ENCODE results near the gene CDADC1. TPM values are rescaled to one million over a fixed set of nuclear protein-coding genes. Genes with fewer than 3 reads are reported as not detected.
"Not testable (repeated sequence)": the region's sequence is repeated elsewhere in the genome, so short reads cannot be mapped to it uniquely, and the experiment has no call there.

Gene CDADC1
- total RNA-seq, 1 experiment from 2014 or later = 2.5 TPM

- DNase-seq (ENCODE audit: low read depth) = no peak
- in situ Hi-C loops (cut with HindIII; ENCODE audit: low pct_unique_long_range_greater_than_20kb, low sequenced_read_pairs) = no loop called here
Observed at GRCh38 chr13:49279112-49279511, 31.4 kb downstream of the CDADC1 start.

DNA sequence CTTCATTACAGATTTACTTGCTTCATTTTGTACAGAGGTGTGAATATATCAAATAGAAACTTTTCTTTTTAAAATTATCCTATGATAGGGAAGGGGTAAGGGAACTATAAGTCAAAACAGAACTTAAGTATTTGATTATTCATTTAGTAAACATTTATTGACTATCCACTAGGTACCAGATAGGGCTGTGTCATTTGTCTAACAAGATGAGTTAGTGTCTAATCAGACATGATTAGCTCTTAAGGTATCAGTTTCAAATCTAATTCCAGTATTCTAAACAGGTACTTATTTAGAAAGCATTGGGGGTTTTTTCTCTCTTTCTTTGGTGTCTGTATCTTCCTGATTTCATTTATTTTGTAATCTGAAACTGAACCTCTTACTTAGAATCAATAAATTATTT is 32.2 kb downstream of the CDADC1 start:
- DNase-seq (ENCODE audit: low read depth) = no peak
- in situ Hi-C loops (cut with HindIII; ENCODE audit: low pct_unique_long_range_greater_than_20kb, low sequenced_read_pairs) = no loop called here

GRCh38 chr13:49287995-49288394 is 40.3 kb downstream of the CDADC1 start:
- in situ Hi-C loops (cut with HindIII; ENCODE audit: low pct_unique_long_range_greater_than_20kb, low sequenced_read_pairs) = no loop called here
- DNase-seq (ENCODE audit: low read depth) = no peak

- DNase-seq (ENCODE audit: low read depth) = no peak
- in situ Hi-C loops (cut with HindIII; ENCODE audit: low pct_unique_long_range_greater_than_20kb, low sequenced_read_pairs) = no loop called here
Observed at GRCh38 chr13:49288458-49288857, 40.7 kb downstream of the CDADC1 start.

GRCh38 chr13:49292742-49293486 is 45.2 kb downstream of the CDADC1 start:
- in situ Hi-C loops (cut with HindIII; ENCODE audit: low pct_unique_long_range_greater_than_20kb, low sequenced_read_pairs) = no loop called here
- no peak for DNase-seq (ENCODE audit: low read depth)

GRCh38 chr13:49294723-49295122 is 47.0 kb downstream of the CDADC1 start:
- DNase-seq (ENCODE audit: low read depth); in situ Hi-C loops (cut with HindIII; ENCODE audit: low pct_unique_long_range_greater_than_20kb, low sequenced_read_pairs): not testable (repeated sequence)

DNA sequence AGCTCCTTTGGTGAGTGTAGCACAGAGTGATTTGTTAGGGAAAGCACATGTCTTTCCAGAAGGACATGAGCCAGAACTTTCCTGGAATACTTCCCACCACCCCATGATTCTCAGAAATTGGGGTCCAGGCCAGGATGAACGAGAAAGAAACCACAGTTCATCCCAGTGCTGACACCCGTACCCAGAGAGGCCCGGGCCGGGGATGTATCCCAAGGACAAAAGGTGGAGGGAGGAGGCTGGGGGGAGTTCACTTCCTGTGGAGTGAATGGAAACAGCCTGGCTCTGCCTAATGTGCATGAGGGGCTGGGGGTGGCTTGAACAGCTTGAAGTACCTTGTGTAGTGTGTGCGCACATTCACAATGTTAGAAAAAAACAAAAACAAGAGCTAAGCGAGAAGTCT is 47.5 kb downstream of the CDADC1 start:
- no peak for DNase-seq (ENCODE audit: low read depth)
- in situ Hi-C loops (cut with HindIII; ENCODE audit: low pct_unique_long_range_greater_than_20kb, low sequenced_read_pairs) = no loop called here

GRCh38 chr13:49296659-49297058 is 48.9 kb downstream of the CDADC1 start:
- no peak for DNase-seq (ENCODE audit: low read depth)
- in situ Hi-C loops (cut with HindIII; ENCODE audit: low pct_unique_long_range_greater_than_20kb, low sequenced_read_pairs) = no loop called here

GRCh38 chr13:49297338-49297737 is 49.6 kb downstream of the CDADC1 start:
- in situ Hi-C loops (cut with HindIII; ENCODE audit: low pct_unique_long_range_greater_than_20kb, low sequenced_read_pairs) = no loop called here

DNA sequence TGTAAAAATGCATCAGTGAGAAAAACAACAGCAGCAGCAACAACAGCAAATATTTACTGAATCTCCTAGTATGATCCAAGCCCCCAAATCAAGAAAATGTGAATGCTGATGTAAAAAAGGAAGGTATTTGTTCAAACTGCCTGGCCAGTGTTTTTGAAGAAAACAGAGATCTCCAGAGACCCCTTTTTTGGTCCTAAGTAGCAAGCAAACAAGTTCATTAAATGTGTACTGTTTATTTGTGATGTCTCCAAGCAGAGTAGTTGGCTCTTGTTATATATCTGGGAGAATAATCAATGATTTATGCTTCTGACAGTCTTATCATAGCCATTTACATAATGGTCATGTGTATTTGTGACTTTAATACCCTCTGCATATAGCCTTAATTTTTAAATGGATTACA is 50.7 kb downstream of the CDADC1 start:
- no peak for DNase-seq (ENCODE audit: low read depth)
- in situ Hi-C loops (cut with HindIII; ENCODE audit: low pct_unique_long_range_greater_than_20kb, low sequenced_read_pairs) = no loop called here

More at GRCh38 chr13:49297338-49297737, 49.6 kb downstream of the CDADC1 start:
- no peak for DNase-seq (ENCODE audit: low read depth)

DNA sequence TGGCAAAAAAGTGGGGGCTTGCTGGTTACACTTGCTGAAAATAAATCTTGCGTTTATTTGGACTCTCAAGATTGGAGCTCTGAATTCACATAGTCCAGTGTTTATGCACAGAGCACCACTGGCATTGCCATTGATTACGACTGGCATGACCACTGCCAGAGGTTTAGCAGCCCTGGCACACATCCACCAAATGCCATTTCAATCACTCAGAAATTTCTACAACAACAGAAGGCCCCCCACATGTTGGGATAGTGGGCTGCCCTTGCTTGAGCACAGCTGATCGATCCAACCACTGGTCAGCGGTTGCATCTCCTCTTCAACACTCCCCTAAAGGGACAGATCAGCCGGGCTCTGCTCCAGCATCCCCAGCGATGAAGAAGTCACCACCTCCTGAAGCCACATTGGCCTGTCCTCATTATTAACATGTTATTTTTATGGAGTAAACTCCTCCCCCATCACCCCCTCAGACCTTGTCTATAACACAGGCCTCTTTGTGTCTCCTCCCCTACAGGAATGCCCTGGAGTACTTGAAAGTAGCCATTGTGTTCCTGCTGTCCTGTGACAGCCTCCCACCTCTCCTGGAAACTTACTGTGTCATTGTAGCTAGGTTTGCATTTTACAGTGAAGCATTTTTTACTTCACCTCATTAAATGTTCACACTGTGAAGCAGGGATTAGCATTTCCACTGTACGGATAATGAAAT is 51.3 kb downstream of the CDADC1 start:
- in situ Hi-C loops (cut with HindIII; ENCODE audit: low pct_unique_long_range_greater_than_20kb, low sequenced_read_pairs) = no loop called here
- no peak for DNase-seq (ENCODE audit: low read depth)

DNA sequence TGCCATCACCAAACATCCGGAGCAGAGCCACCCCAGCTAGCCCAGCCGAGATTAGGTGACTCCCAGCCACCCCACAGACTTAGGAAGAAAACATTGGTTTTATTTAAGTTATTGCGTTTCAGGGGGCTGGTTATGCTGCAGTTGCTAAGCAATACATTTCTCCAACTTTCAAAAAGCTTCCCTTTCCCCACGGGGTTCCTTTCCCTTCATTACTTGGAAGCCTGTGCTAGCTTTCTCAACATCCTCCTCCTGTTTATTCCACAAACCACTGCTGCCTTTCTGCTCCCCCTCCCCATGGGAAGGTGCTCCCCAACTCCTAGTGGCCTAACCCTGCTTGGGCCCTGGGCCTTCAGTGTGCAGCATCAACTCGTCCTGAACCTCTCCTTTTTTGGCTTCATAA is 52.6 kb downstream of the CDADC1 start:
- no peak for DNase-seq (ENCODE audit: low read depth)
- in situ Hi-C loops (cut with HindIII; ENCODE audit: low pct_unique_long_range_greater_than_20kb, low sequenced_read_pairs) = no loop called here

GRCh38 chr13:49300739-49301589 is 53.2 kb downstream of the CDADC1 start:
- in situ Hi-C loops (cut with HindIII; ENCODE audit: low pct_unique_long_range_greater_than_20kb, low sequenced_read_pairs) = no loop called here
- DNase-seq (ENCODE audit: low read depth) = peak; percentile 47

DNA sequence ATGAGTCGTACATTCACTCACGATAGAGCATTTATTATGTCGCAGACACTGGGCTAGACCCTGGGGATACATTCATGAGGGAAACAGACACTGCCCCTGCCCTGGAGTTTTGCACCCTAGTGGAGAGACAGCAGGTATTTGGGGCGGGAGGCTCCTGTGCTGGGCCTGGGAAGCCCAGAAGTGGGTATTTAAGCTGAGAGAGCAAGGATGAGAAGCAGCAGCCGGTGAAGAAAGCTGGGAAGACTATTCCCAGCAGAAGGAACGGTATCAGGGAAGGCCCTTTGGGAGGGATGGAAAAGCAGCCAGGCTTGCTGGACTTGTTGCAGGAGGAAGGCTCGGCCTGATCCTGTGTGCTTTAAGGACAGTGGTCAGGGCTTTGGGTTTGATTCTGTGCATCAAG is 54.5 kb downstream of the CDADC1 start:
- in situ Hi-C loops (cut with HindIII; ENCODE audit: low pct_unique_long_range_greater_than_20kb, low sequenced_read_pairs) = no loop called here
- DNase-seq (ENCODE audit: low read depth) = no peak

GRCh38 chr13:49302817-49303216 is 55.1 kb downstream of the CDADC1 start:
- DNase-seq (ENCODE audit: low read depth) = no peak
- in situ Hi-C loops (cut with HindIII; ENCODE audit: low pct_unique_long_range_greater_than_20kb, low sequenced_read_pairs) = no loop called here

DNA sequence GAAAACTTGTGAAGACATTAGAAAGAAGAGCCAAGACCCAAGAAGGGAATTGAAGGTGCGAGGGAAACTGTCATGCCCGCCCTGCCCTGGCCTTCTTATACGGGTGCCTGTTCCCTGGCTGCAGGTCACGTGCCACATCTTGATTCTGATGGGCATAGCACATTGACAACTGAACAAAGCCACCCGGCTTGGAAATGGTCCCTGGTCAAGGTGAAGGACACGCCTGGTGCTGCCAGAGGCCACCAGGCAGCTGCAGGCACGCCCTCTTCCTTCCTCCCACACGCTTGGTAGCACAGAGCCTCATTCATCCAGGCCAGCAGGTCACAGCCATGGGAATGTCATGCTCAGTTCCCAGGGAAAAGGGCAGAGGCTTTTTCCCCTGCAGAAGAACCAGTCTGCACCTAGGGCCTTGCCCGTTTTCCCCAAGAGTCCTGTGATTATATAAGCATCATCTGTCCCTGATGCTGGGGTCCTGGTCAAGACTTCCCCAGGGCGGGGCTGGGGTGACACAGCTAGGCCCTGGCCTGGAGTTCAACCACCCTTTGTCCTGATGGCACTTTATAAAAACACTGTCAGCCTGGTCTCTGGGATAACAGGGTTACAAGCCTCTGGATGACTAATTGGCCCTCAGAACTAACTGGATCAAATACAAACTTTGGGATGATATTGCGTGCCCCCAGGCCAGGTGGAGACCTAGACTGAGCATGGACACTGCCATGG is 56.0 kb downstream of the CDADC1 start:
- in situ Hi-C loops (cut with HindIII; ENCODE audit: low pct_unique_long_range_greater_than_20kb, low sequenced_read_pairs) = no loop called here
- DNase-seq (ENCODE audit: low read depth) = peak; percentile 53

DNA sequence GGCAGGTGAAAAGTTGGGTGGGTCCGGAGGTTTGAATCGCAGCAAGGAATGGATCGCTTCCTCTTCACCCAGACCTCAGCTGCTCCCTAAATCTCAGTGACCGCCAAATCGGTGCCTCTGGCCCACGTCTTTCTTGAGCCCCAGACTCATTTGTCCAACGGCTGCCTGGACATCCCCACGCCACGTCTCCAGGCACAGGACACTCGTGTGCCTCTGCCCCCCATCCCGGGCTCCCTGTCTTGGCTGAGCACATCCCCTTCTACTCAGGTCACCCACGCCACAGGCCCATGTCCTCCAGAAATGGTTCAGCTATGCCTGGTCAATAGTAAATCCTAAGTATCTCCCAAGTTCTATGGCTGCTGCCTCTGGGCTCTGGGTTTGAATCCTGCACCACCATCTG is 56.6 kb downstream of the CDADC1 start:
- in situ Hi-C loops (cut with HindIII; ENCODE audit: low pct_unique_long_range_greater_than_20kb, low sequenced_read_pairs) = no loop called here
- DNase-seq (ENCODE audit: low read depth) = no peak
